WTC11 (cell line): Measurements from ENCODE around the gene IRF2. TPM values are rescaled to one million over a fixed set of nuclear protein-coding genes. Genes with fewer than 3 reads are reported as not detected.

Experiments
- ATAC-seq: fragments of 200-7000 bp; cut with Tn5 transposase; 2 replicates; pipeline ENCODE4 v1.10.0; 2021; ENCODE audit warnings: mild to moderate bottlenecking, moderate library complexity
- CTCF ChIA-PET: fragments of 300-600 bp; sonication (Branson Sonifier 250); formaldehyde crosslinking; loops from one replicate; lab custom pipeline; 2021; ENCODE audit warnings: antibody characterized with exemption; lab: Charles Lee
- POLR2A ChIA-PET: fragments of 350-600 bp; sonication (Branson Sonifier 250); formaldehyde crosslinking; loops from one replicate; lab custom pipeline; 2021; ENCODE audit warnings: antibody characterized with exemption; lab: Charles Lee
- DNase-seq: peaks from one replicate; pipeline ENCODE4 v3.0.0; 2021; ENCODE audit warnings: low spot score
- H3K27ac Mint-ChIP-seq: 2 replicates; pipeline ENCODE4 v1.8.0; 2021; ENCODE audit warnings: mixed read lengths
- H3K27me3 Mint-ChIP-seq: 2 replicates; pipeline ENCODE4 v1.8.0; 2021; ENCODE audit warnings: low read depth, mild to moderate bottlenecking, moderate library complexity, mixed read lengths
- H3K36me3 Mint-ChIP-seq: 2 replicates; pipeline ENCODE4 v1.8.0; 2021; ENCODE audit warnings: mixed read lengths
- H3K4me1 Mint-ChIP-seq: 2 replicates; pipeline ENCODE4 v1.8.0; 2022; ENCODE audit warnings: mixed read lengths
- H3K4me3 Mint-ChIP-seq: 2 replicates; pipeline ENCODE4 v1.8.0; 2021; ENCODE audit warnings: mild to moderate bottlenecking, moderate library complexity, mixed read lengths
- H3K9me3 Mint-ChIP-seq: 2 replicates; pipeline ENCODE4 v1.8.0; 2021; ENCODE audit warnings: mixed read lengths
- AR ChIP-seq: fragments of 250-450 bp; sonication (Bioruptor Pico); IDR thresholded peaks from 2 replicates; pipeline ENCODE4 v1.9.0; 2021; ENCODE audit warnings: mild to moderate bottlenecking
- ARID4B ChIP-seq: sonication (generic); formaldehyde crosslinking; IDR thresholded peaks from 2 replicates; pipeline ENCODE4 v1.8.0; 2023; ENCODE audit warnings: missing genetic modification reagents, mild to moderate bottlenecking, borderline replicate concordance
- ATF3 ChIP-seq: sonication (generic); formaldehyde crosslinking; conservative IDR thresholded peaks from 2 replicates; pipeline ENCODE4 v1.8.1; 2022; ENCODE audit warnings: mild to moderate bottlenecking, missing genetic modification reagents
- ETV6 ChIP-seq: sonication (generic); formaldehyde crosslinking; IDR thresholded peaks from 2 replicates; pipeline ENCODE4 v1.8.1; 2022; ENCODE audit warnings: mild to moderate bottlenecking, missing genetic modification reagents
- HMGXB4 ChIP-seq: sonication (generic); formaldehyde crosslinking; IDR thresholded peaks from 2 replicates; pipeline ENCODE4 v1.8.1; 2023; ENCODE audit warnings: mild to moderate bottlenecking, moderate library complexity, missing genetic modification reagents
- MLX ChIP-seq: sonication (generic); formaldehyde crosslinking; IDR thresholded peaks from 2 replicates; pipeline ENCODE4 v1.8.1; 2023; ENCODE audit warnings: mild to moderate bottlenecking, missing genetic modification reagents, moderate library complexity
- RELA ChIP-seq: sonication (generic); formaldehyde crosslinking; IDR thresholded peaks from 2 replicates; pipeline ENCODE4 v1.8.1; 2022; ENCODE audit warnings: missing genetic modification reagents, mild to moderate bottlenecking, borderline replicate concordance
- RORB ChIP-seq: fragments of 250-450 bp; sonication (Bioruptor Pico); IDR thresholded peaks from 2 replicates; pipeline ENCODE4 v1.9.0; 2021; ENCODE audit warnings: mild to moderate bottlenecking
- SMAD3 ChIP-seq: sonication (generic); formaldehyde crosslinking; IDR thresholded peaks from 2 replicates; pipeline ENCODE4 v1.8.0; 2022; ENCODE audit warnings: missing genetic modification reagents, mild to moderate bottlenecking, borderline replicate concordance
- TEAD4 ChIP-seq: sonication (generic); formaldehyde crosslinking; IDR thresholded peaks from 2 replicates; pipeline ENCODE4 v1.8.0; 2022; ENCODE audit warnings: mild to moderate bottlenecking, missing genetic modification reagents
- USF2 ChIP-seq: sonication (generic); formaldehyde crosslinking; IDR thresholded peaks from 2 replicates; pipeline ENCODE4 v1.8.1; 2023; ENCODE audit warnings: mild to moderate bottlenecking, missing genetic modification reagents, moderate library complexity
- ZSCAN18 ChIP-seq: fragments of 250-450 bp; sonication (Bioruptor Pico); IDR thresholded peaks from 2 replicates; pipeline ENCODE4 v2.1.2; 2022; ENCODE audit warnings: mild to moderate bottlenecking, moderate library complexity
- total RNA-seq: library from RNA; stranded (reverse); gene quantifications from 3 replicates; pipeline ENCODE4 v1.2.3, GENCODE V29; 2021

The IRF2 gene
- total RNA-seq, 1 experiment from 2014 or later, result 11.8 TPM

GRCh38 chr4:184427093-184427492 is 47.3 kb downstream of the IRF2 start:
- H3K4me1 Mint-ChIP-seq, result peaks cover 19% of the 10 kb centered on the region
- peaks cover 3% of the 10 kb centered on the region; the same call in 1 of the 2 replicates for H3K27me3 Mint-ChIP-seq
- H3K4me3 Mint-ChIP-seq, result no peak overlapping the region
- no peak for TF ChIP-seq ETV6
- no peak for TF ChIP-seq HMGXB4 (CRISPR knock-in tag)
- no peak for TF ChIP-seq USF2 (CRISPR knock-in tag)
- TF ChIP-seq SMAD3 (CRISPR knock-in tag), result no peak
- TF ChIP-seq TEAD4 (CRISPR knock-in tag), result no peak
- no peak for TF ChIP-seq AR (CRISPR knock-in tag)
- TF ChIP-seq ZSCAN18, result no peak
- no peak for TF ChIP-seq ARID4B (CRISPR knock-in tag)
- TF ChIP-seq, all 79 proteins: peak for 0
- H3K9me3 Mint-ChIP-seq, result peaks cover 13% of the 10 kb centered on the region
- H3K36me3 Mint-ChIP-seq, result peaks cover 52% of the 10 kb centered on the region
- no peak overlapping the region for H3K27ac Mint-ChIP-seq
- CTCF ChIA-PET, result no interaction called here
- POLR2A ChIA-PET, result no interaction called here
- DNase-seq (no peak), ATAC-seq (no peak)

- Mint-ChIP-seq H3K36me3 (peaks cover 60% of the 10 kb centered on the region), H3K27ac (no peak overlapping the region), H3K4me3 (no peak overlapping the region), H3K27me3 (peaks cover 3% of the 10 kb centered on the region; the same call in 1 of the 2 replicates), H3K4me1 (peaks cover 25% of the 10 kb centered on the region), H3K9me3 (peaks cover 16% of the 10 kb centered on the region)
- ATAC-seq, result no peak
- no peak for TF ChIP-seq ETV6
- TF ChIP-seq RORB (CRISPR knock-in tag), result no peak
- TF ChIP-seq RELA (CRISPR knock-in tag), result no peak
- no peak for TF ChIP-seq MLX
- no peak for TF ChIP-seq ATF3 (CRISPR knock-in tag)
- no peak for TF ChIP-seq USF2 (CRISPR knock-in tag)
- no peak for DNase-seq
- CTCF ChIA-PET, result no interaction called here
- POLR2A ChIA-PET, result no interaction called here
Measured at GRCh38 chr4:184424993-184425758, 49.2 kb downstream of the IRF2 start.
